Body of pancreas (tissue), 4 donors: ENCODE data around the gene TRIM24. TPM values are rescaled to one million over a fixed set of nuclear protein-coding genes. Genes with fewer than 3 reads are reported as not detected.

ENCODE experiments used
- ATAC-seq: fragments of 150-250 bp; one replicate; pipeline ENCODE4 v1.9.1; 2016
- DNase-seq, 4 donors: peaks; one replicate each; pipeline ENCODE4 v3.0.0-alpha.2; 2019
- H3K27ac ChIP-seq, 4 donors: fragments of 200-600 bp; sonication (generic); 1 replicate in 3 of 4; 2 replicates in 1 of 4; pipeline versions ENCODE4 v1.5.1 to v1.6.1; 2016 to 2019; ENCODE audit warnings: mild to moderate bottlenecking in 1 of 4, mixed read lengths in 1 of 4, moderate library complexity in 1 of 4
- H3K27me3 ChIP-seq, 2 donors: fragments of 200-600 bp; sonication (generic); one replicate each; pipeline ENCODE4 v1.6.0; 2016; ENCODE audit warnings: mild to moderate bottlenecking in 1 of 2
- H3K36me3 ChIP-seq, 2 donors: fragments of 200-600 bp; sonication (generic); replicated peaks in 1 of 2; 2 replicates each; pipeline ENCODE4 v1.5.1; 2016; ENCODE audit warnings: low read depth in 2 of 2; ENCODE audit not compliant: insufficient read depth in 1 of 2
- H3K4me1 ChIP-seq: fragments of 200-600 bp; sonication (generic); one replicate; pipeline ENCODE4 v1.6.0; 2016
- H3K4me3 ChIP-seq, 2 donors: fragments of 200-600 bp; sonication (generic); 1 replicate in 1 of 2; 2 replicates in 1 of 2; pipeline ENCODE4 v1.5.1; 2016 to 2019
- H3K9me3 ChIP-seq, 3 donors: fragments of 200-600 bp; sonication (generic); 1 replicate in 2 of 3; 2 replicates in 1 of 3; pipeline ENCODE4 v1.5.1; 2016
- POLR2A ChIP-seq, 3 donors: fragments of 450-650 bp; IDR thresholded peaks; one replicate each; pipeline ENCODE4 v1.6.1; 2016; ENCODE audit warnings: antibody characterized with exemption in 3 of 3, mild to moderate bottlenecking in 2 of 3
- WGBS, 2 donors: methylation state at CpG; one replicate each; pipeline ENCODE4 v1.1.5; 2017; 5-methylcytosine and 5-hydroxymethylcytosine counted together
- intact Hi-C: fragments of 100-400 bp; cut with DNase I; formaldehyde crosslinking; loops from one replicate; pipeline ENCODE4 v1.15.1; 2023
- total RNA-seq, 2 donors: library from RNA; depleted of rRNA; stranded (reverse); fragments of >200 nt; gene quantifications; one replicate each; pipeline ENCODE4 v1.1.0, GENCODE V29; 2016
- TF ChIP-seq, protein P1 (sequence below), 7 experiments: fragments of 450-650 bp in 4 of 7; fragments of 200-600 bp in 3 of 7; sonication (generic) in 3 of 7; IDR thresholded peaks; one replicate each; pipeline ENCODE4 v1.5.1; 2016 to 2019; ENCODE audit warnings: antibody characterized with exemption in 7 of 7

The TRIM24 gene
- total RNA-seq, 2 donors from 2014 or later: 12.2 to 12.5 TPM

DNA sequence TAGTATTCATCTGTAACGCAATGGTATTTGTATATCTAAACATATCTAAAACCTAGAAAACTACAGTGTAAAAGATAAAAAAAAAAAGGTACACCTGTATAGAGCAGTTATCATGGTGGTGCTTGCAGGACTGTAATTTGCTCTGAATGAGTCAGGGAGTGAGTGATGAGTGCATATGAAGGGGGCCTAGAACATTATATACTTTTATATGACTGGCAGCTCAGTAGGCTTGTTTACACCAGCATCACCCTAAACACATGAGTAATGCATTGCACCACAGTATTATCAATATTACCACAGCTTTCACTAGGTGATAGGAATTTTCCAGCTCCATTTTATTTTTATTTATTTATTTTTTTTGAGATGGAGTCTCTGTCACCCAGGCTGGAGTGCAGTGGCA lies 40.8 kb downstream of the TRIM24 start:
- H3K27me3 ChIP-seq: no peaks in the 10 kb centered on the region
- no peak for DNase-seq
- ATAC-seq: no peak
- no peak overlapping the region for H3K27ac ChIP-seq
- WGBS, 2 donors: 68 to 85% methylated on average over 1 of the region's 1 CpG
- no peak overlapping the region for H3K4me3 ChIP-seq
- H3K4me1 ChIP-seq: peaks cover under 1% of the 10 kb centered on the region
- intact Hi-C loops: no loop called here
- no peak for TF ChIP-seq POLR2A (IDR thresholded peaks at IDR 0.05)
- TF ChIP-seq, protein P1, sequence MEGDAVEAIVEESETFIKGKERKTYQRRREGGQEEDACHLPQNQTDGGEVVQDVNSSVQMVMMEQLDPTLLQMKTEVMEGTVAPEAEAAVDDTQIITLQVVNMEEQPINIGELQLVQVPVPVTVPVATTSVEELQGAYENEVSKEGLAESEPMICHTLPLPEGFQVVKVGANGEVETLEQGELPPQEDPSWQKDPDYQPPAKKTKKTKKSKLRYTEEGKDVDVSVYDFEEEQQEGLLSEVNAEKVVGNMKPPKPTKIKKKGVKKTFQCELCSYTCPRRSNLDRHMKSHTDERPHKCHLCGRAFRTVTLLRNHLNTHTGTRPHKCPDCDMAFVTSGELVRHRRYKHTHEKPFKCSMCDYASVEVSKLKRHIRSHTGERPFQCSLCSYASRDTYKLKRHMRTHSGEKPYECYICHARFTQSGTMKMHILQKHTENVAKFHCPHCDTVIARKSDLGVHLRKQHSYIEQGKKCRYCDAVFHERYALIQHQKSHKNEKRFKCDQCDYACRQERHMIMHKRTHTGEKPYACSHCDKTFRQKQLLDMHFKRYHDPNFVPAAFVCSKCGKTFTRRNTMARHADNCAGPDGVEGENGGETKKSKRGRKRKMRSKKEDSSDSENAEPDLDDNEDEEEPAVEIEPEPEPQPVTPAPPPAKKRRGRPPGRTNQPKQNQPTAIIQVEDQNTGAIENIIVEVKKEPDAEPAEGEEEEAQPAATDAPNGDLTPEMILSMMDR (IDR thresholded peaks at IDR 0.05): no peak
- no peaks in the 10 kb centered on the region for H3K36me3 ChIP-seq
- no peaks in the 10 kb centered on the region for H3K9me3 ChIP-seq

DNA sequence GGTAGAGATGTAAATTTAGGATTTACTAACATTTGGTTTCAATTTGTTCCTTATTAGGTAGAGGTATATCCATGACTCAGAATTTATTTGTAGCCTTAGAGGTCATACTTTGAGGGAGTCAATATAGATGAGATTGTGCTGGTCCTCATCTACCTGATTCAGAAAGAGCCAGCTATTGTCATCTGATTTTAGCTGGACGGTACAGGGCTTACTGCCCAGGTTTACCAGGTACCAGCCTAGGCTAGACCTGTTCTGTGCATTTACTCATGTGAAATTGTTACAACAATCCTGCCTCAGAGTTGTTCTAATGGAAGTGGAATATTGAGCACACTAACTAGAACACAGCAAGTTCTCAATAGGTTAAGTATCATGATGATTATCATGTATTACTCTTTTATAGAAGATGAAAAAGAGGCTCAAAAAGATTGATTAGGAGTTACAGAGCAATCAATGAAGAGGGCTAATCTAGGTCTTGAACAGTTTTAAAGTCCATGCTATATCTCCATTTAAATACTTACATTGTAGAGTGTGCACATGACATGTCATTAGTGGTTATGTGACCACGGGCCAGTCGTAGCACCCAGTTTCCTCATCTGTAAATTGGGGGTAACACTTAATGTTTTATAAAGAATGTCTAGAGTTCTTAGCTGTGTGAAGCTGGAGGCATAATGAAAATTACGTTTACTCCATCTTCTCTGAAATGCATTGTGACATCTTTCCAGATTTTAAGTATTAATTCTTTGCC lies 42.1 kb downstream of the TRIM24 start:
- WGBS, 2 donors: 73 to 75% methylated on average over 4 of the region's 4 CpGs
- no peak for DNase-seq
- no peaks in the 10 kb centered on the region for H3K36me3 ChIP-seq
- TF ChIP-seq, protein P1 (IDR thresholded peaks at IDR 0.05): no peak
- no peak for TF ChIP-seq POLR2A (IDR thresholded peaks at IDR 0.05)
- intact Hi-C loops: no loop called here
- H3K27ac ChIP-seq: no peak overlapping the region
- ATAC-seq: no peak
- H3K9me3 ChIP-seq: no peaks in the 10 kb centered on the region
- peaks cover 3% of the 10 kb centered on the region for H3K4me1 ChIP-seq
- no peak overlapping the region for H3K4me3 ChIP-seq
- no peaks in the 10 kb centered on the region for H3K27me3 ChIP-seq

DNA sequence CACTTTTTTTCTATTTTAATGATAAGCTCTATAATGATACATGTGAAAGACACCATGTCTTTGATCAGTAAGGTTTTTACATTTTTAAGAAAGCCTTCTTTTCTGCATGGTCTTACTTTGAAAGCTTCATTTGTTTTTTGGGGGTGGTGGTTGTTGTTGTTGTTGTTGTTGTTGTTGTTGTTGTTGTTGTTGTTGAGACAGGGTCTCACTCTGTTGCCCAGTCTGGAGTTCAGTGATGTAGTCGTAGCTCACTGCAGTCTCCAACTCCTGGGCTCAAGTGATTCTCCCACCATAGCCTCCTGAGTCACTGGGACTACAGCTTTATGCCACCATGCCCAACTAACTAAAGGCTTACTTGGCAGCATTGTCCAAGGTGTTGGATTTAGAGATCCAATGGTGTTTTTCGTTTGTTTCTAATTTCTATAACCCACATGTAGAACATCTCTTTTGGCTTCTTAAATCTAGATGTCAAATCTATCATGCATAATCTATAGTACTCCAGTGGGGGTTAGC lies 45.4 kb downstream of the TRIM24 start:
- H3K27ac ChIP-seq: no peak overlapping the region
- H3K4me1 ChIP-seq: peaks cover 3% of the 10 kb centered on the region
- TF ChIP-seq, protein P1 (IDR thresholded peaks at IDR 0.05): no peak
- TF ChIP-seq POLR2A (IDR thresholded peaks at IDR 0.05): no peak
- H3K36me3 ChIP-seq: no peaks in the 10 kb centered on the region
- DNase-seq (no peak), ATAC-seq (no peak)
- no peak overlapping the region for H3K4me3 ChIP-seq
- no peaks in the 10 kb centered on the region for H3K9me3 ChIP-seq
- WGBS, 2 donors: 95 to 100% methylated on average over 2 of the region's 2 CpGs
- H3K27me3 ChIP-seq: no peaks in the 10 kb centered on the region
- intact Hi-C loops: no loop called here

DNA sequence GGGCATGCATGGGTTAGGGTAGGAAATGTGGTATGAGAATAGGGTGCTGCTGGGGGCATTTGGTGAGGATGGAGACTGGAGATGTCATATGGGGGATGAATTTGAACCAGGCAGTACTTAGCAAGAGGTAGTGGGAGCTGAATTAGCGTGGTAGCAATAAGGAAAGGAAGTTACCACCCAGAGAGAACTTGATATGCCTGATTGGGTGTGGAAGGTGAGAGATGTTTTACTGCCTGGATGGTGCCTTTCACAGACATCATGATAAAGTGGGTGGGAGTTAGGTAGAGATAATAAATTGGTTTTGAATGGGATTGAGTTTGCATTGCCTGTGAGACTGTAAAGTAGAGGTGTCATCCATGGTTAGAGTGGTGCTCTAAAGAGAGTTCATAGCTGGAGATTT lies 46.7 kb downstream of the TRIM24 start:
- intact Hi-C loops: no loop called here
- TF ChIP-seq POLR2A (IDR thresholded peaks at IDR 0.05): no peak
- TF ChIP-seq, protein P1 (IDR thresholded peaks at IDR 0.05): no peak
- DNase-seq (no peak), ATAC-seq (no peak)
- no peaks in the 10 kb centered on the region for H3K27me3 ChIP-seq
- H3K27ac ChIP-seq: no peak overlapping the region
- H3K4me3 ChIP-seq: no peak overlapping the region
- no peaks in the 10 kb centered on the region for H3K36me3 ChIP-seq
- 0 to 39% methylated on average over 1 of the region's 1 CpG for WGBS, 2 donors
- no peaks in the 10 kb centered on the region for H3K9me3 ChIP-seq
- H3K4me1 ChIP-seq: peaks cover 3% of the 10 kb centered on the region

DNA sequence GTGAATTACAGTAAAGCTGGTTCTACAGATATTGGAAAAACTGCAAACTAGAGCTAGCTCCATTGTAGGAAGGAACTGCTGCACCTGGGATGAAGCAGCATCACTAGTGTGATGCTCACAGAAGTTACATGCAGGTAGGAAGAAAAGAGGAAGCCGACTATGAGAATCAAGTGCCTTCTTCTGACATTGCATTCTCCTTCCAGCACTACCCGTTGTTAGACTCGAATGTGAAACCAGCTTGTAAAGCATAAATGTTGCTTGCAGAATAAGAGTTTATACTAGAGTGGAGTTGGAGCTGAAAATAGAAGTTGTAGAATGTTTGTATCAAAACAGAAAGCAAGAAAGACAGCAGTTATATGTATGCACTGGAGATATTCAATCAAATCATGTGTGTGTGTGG lies 49.9 kb downstream of the TRIM24 start:
- Histone ChIP-seq H3K9me3 (no peaks in the 10 kb centered on the region), H3K36me3 (no peaks in the 10 kb centered on the region), H3K27me3 (no peaks in the 10 kb centered on the region), H3K4me1 (peaks cover 3% of the 10 kb centered on the region), H3K4me3 (no peak overlapping the region), H3K27ac (no peak overlapping the region)
- TF ChIP-seq POLR2A (IDR thresholded peaks at IDR 0.05): no peak
- TF ChIP-seq, protein P1 (IDR thresholded peaks at IDR 0.05): no peak
- ATAC-seq (no peak), DNase-seq (no peak)
- WGBS, 2 donors: 81 to 91% methylated on average over 3 of the region's 3 CpGs
- intact Hi-C loops: no loop called here
